Stimulated activated CD8-positive, alpha-beta memory T cell treated with anti-CD3 and anti-CD28 coated beads, Interleukin-7, amount 100 ng/mL, for 1 hour (primary cell): Measurements from ENCODE around the gene HGS.
"Not testable (repeated sequence)": the region's sequence is repeated elsewhere in the genome, so short reads cannot be mapped to it uniquely, and the experiment has no call there.

Source experiments
- DNase-seq, 2 donors: peaks; one replicate each; pipeline ENCODE4 v3.0.0-alpha.2; 2020; ENCODE audit warnings: low read depth in 2 of 2

The HGS gene

DNA sequence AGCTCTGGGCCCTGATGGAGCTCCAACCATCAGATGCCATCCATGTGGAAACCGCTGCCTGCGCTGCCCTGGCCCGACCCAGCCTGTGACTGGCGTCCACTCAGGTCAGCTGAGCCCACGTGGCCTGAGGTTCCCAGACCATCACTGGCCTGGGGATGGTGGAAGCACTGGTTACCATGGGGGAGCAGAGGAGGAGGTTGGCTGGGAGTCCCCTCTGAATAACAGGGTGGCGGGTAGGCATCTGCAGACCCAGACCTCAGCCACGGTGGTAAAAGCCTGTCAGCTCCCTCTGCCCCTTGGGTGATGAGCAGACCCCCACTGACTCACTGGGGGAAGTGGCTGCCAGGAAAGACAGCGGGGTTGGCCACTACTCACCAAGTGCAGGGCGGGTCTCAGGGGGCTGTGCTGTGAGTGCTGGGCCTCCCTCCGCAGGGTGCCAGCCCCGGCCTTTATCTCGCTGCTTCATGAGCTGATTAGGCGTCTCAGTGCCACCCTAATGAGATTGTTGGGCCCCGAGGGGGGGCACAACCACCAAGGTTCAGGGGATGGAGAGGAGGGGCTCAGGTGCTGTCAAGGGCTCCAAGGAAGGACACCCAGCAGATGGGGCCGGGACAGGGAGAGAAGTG, 27.6 kb upstream of the HGS start, which contains the start of gene PDE6G:
Gene PDE6G (minus strand): TSS at position 425 of the 626 bp plus-strand sequence. CDS start 3,237 bp downstream, outside the sequence.
- DNase-seq = no peak

DNA sequence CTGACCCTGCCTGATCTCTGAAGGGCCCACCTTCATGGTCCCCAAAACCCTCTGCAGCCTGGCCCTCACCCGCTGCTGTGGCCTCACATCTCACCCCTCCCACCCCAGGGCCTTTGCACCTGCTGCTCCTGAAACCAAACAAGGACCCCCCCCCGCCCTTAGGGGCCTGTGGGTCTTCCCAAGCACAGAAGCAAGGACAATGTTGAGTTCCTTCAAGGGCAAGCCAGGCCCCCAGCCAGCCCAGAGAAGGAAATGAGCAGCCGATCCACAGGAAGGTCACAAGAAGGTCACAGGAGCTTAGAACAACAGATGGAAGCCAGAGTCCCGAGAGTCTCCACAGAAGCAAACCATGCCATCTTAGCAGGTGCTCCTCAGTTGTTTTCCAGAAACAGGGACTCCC, 27.0 kb upstream of the HGS start:
- no peak for DNase-seq

DNA sequence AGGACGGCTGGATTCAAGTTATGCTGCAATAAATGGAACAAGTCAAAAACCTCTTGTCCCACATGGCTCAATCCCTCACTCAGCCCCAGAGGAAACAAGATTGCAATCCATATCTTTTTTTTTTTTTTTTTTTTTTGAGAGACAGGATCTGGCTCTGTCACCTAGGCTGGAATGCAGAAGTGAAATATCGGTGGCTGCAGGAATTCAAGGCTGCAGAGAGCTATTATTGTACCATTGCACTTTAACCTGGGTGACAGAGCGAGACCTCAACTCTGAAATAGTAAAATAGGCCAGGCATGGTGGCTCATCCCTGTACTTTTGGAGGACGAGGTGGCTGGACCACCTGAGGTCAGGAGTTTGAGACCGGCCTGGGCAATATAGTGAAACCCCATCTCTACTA, 24.8 kb upstream of the HGS start:
- no peak for DNase-seq

DNA sequence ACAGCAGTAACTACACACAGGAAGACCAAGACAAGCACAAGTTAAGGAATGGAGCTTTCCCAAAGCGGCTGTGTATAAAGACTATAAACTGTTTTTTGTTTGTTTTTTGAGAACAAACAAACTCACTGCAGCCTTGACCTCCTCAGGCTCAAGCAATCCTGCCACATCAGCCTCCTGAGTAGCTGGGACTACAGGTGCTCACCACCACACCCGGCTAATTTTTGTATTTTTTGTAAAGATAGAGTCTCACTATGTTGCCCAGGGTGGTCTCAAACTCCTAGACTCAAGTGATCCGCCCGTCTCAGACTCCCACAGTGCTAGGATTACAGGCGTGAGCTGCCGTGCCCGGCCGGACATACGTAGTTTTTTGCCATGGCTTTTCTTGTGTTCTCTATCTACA, 23.4 kb upstream of the HGS start:
- no peak for DNase-seq

GRCh38 chr17:81662002-81662401, 21.8 kb upstream of the HGS start:
- DNase-seq = no peak

DNA sequence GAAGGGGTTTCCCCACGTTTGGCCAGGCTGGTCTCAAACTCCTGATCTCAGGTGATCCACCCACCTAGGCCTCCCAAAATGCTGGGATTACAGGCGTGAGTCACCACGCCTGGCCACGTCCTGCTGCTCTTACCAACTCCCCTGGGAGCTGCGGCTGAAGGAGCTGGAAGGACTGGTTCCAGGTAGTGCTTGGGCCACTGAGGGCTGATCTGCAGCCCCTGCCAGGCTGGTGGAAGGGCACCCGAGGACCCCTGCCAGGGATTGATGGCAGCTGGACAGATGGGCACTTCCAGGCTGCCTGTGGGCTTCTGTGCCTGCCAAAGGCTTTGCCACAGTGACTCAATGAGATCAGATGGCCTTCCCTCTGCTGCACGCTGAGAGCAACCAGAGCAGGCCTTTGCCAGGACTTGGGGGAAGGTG, 19.8 kb upstream of the HGS start:
- no peak for DNase-seq

DNA sequence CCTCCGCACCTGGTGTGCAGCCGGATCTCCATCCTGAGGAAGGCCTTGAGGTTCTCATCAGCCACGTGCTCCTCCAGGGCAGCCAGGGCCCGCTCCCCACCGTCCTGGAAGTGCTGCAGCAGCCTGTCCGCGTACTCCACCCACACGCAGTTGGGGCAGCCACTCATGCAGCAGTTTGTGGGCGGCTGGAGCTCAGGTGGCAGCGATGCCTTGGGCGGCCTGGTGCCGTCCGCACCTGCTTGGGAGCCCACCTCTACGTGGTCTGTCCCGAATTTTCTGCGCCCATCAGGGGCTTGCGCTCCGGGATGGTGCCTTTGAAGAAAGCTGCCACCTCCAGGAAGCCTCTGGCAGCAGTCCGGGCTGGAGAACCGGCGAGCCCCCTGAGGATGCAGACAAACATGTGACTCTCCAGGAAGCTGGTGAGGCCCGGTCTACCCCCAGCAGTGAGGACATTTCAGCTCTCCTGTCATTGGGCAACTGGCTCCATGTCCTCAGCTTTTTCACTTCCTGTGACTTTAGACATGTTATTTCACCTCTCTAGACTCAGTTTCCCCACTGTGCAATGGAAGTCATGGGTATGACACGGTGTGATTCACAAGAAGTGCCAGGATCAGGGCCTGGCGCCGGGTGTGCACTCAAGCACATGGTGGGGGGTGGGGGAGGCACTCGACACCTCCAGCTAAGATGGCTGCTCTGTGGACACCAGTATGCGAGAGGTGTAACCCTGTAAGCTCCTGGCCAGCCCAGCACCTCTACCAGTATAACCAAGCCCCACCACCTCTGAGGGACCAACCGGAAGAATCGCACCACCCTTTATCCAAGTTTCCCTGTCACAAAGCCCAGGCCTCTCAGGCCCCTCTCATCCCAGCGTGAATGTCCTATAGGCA, 18.4 kb upstream of the HGS start:
- DNase-seq = no peak

GRCh38 chr17:81666092-81666341, 17.8 kb upstream of the HGS start:
- no peak for DNase-seq

GRCh38 chr17:81666342-81667191, 17.2 kb upstream of the HGS start, which contains the start of the genes CCDC137 and OXLD1:
CCDC137 (plus strand) TSS chr17:81666737; CDS start chr17:81666767, 30 bp downstream.
OXLD1 (minus strand) TSS chr17:81666605; CDS start chr17:81666577, 28 bp downstream.
- DNase-seq = peak; percentile 85 to 87

GRCh38 chr17:81667754-81668153, 16.1 kb upstream of the HGS start:
- no peak for DNase-seq

DNA sequence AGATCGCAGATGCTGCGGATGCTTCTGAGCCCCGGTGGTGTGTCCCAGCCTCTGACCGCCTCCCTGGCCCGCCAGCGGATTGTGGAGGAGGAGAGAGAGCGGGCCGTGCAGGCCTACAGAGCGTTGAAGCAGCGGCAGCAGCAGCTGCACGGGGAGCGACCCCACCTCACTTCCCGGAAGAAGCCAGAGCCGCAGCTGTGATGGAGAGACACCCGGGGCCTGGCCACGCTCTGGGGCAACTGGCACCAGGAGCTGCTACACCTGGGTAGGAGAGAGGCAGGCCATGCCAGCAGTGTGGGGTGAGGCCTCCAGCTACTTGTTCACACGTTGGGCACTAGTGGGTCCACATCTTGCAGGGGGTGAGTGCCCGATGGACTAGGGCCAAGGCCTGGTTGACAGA, 11.3 kb upstream of the HGS start:
- no peak for DNase-seq

DNA sequence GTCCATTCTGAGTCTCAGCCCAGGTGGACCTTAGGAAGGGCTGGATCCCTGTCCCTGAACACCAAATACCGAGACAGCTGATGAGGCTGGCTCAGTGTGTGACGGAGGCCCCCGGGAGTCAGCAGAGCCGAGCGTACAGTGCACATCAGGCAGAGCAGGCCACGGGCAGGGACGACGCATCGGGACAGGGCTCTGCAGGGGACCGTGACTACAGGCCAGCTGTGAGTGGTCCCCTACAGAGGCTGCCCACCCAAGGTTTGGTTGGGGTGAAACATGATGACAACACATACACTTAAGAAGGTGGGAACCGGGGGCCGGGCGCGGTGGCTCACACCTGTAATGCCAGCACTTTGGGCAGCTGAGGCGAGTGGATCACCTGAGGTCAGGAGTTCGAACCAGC, 10.9 kb upstream of the HGS start:
- DNase-seq = no peak

- DNase-seq = no peak
Measured at GRCh38 chr17:81673561-81674258, 10.1 kb upstream of the HGS start.

DNA sequence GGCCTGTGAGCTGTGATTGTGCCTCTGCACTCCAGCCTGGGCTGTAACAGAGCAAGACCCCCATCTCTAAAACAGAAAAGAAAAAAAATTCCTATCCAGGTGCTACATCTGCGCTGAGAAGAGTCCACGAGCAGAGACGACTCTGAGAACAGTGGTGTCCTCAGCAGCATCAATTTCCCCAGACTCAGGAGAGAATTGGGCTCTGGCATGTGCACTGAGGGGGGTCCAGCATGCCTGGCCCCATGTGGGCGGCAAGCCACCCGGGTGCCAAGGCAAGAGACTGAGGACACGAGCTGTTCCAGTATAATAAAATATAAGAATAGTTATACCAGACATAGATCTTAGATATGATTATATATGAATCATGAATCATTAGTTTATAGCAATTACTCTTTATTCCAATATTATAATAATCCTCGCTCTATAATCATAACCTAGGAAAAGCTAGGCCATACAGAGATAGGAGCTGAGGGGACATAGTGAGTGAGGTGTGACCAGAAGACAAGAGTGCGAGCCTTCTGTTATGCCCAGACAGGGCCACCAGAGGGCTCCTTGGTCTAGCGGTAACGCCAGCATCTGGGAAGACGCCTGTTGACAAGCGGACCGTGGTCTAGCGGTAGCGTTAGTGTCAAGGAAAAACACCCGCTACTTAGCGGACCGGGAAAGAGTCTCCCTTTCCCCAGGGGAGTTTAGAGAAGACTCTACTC, 8.1 kb upstream of the HGS start:
- not testable (repeated sequence) for DNase-seq

DNA sequence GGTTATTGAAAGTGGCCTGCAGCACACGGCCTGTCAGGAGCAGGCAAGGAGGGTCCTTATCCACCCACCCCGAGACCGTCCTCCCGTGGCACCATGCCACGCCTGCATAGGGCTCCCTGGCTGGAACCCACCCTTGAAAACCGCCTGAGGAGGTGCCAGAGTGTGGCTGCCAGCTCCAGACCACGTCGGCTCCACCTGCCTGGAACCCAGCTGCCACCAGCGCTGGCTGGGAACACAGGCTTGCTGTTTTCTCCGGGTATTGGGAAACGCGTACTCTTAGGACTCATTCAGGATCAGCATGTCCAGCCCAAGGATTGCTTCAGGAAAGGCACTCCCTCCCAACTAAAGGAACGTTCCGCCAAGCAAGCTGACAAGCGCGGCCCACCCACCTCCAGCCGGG, 6.9 kb upstream of the HGS start:
- DNase-seq = no peak

DNA sequence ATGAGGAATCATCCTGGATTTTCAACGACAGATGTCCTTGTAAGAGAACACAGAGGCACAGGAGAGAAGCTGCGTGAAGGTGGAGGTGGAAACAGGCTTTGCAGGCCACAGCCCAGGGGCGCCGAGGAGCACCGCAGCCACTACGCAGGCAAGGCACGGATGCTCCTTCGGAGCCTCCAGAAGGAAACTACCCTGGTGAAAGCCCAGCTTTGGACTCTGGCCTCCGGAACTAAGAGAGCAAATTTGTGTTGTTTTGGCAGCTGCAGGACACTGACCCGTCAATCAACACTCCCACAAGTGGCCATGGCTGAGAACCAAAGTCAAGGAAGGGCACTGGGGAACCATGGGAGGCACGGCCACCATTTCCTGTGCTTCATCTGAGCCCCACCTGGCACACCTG, 3.7 kb upstream of the HGS start:
- DNase-seq = no peak

DNA sequence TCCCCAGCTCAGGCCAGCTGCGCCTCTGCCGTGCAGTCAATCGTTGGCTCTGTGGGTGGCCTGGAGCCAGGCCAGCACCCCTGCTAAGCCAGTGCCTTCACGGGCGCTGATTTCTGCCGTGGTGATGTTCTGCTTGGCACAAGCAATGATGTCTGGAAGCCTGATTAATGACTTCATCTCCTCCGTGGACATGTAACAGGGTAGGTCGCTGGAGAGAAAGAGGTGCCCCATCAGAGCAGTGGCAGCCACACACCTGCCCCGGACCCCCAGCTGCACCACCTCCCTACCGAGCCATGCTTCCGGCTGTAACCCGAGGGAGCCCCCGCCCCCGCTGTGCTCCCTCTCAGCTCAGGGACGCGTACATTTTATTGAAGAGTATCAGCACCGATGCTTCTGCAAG, 2.1 kb upstream of the HGS start:
- no peak for DNase-seq

DNA sequence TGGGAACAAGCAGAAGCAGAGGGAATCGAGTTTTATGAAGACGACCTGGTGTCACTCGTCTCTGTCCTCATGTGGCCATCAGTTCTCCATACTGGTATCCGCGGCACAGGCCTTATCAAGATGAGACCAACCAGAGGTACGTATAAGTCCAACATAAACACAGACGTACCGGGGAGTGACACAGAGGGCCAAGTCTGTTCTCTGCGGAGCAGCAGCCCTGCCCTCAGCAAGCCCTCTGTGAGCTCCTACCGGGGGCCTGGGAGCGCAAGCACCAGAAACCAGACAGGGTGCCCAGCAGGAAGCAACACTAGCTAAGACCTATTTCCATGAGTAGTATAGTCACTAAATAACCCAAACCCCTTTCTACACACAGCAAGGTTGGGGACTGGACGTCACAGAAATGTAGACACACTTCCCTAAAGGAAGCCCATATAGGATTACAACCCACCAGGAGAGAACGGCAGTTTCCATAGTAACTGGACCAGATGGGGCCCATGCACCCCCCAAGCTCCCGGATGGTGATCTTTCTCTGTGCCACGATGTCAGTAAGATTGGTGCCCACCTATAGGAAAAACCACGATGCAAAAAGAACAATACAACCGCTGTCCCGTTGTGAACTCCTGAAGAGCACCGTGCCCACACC, 1.1 kb upstream of the HGS start:
- no peak for DNase-seq

GRCh38 chr17:81683208-81683583, 615 bp upstream of the HGS start:
- no peak for DNase-seq

- no peak for DNase-seq
Measured at GRCh38 chr17:81684442-81684911, 666 bp downstream of the HGS start.

GRCh38 chr17:81685108-81685507, 1.3 kb downstream of the HGS start:
- no peak for DNase-seq
